SHP77 (cell line): ENCODE data around the gene ZGRF1.
A peak's percentile ranks its signal among the peaks of the same experiment; 100 is the strongest.
"Not testable (repeated sequence)": the region's sequence is repeated elsewhere in the genome, so short reads cannot be mapped to it uniquely, and the experiment has no call there.

Source experiments
- DNase-seq, 2 experiments: peaks; one replicate each; lab custom pipeline; 2025; lab: John Stamatoyannopoulos, UW

Gene ZGRF1

GRCh38 chr4:112644595-112645535, 8.2 kb upstream of the ZGRF1 start:
- DNase-seq, result not testable (repeated sequence)

- no peak for DNase-seq
Observed at GRCh38 chr4:112642526-112642925, 5.8 kb upstream of the ZGRF1 start.

- DNase-seq, result no peak
Observed at GRCh38 chr4:112637552-112637866, 800 bp upstream of the ZGRF1 start.

GRCh38 chr4:112633477-112634235, 3.1 kb downstream of the ZGRF1 start:
- no peak for DNase-seq

GRCh38 chr4:112626228-112626627, 10.5 kb downstream of the ZGRF1 start:
- DNase-seq, result no peak

- DNase-seq, result no peak
Observed at GRCh38 chr4:112616984-112617383, 19.7 kb downstream of the ZGRF1 start.

- DNase-seq, result not testable (repeated sequence)
Observed at GRCh38 chr4:112612814-112613213, 23.9 kb downstream of the ZGRF1 start.

GRCh38 chr4:112604589-112604988, 32.1 kb downstream of the ZGRF1 start:
- DNase-seq, result peak in 1 of 2 experiments; percentile 2

- no peak for DNase-seq
Observed at GRCh38 chr4:112594993-112595392, 41.7 kb downstream of the ZGRF1 start.

GRCh38 chr4:112593438-112594133, 43.1 kb downstream of the ZGRF1 start:
- no peak for DNase-seq

- DNase-seq, result no peak
Observed at GRCh38 chr4:112592717-112593116, 44.0 kb downstream of the ZGRF1 start.

- DNase-seq, result no peak
Observed at GRCh38 chr4:112591593-112591992, 45.1 kb downstream of the ZGRF1 start.

GRCh38 chr4:112589206-112589605, 47.5 kb downstream of the ZGRF1 start:
- DNase-seq, result no peak

GRCh38 chr4:112585977-112586736, 50.6 kb downstream of the ZGRF1 start:
- DNase-seq, result no peak

GRCh38 chr4:112567536-112567935, 69.2 kb downstream of the ZGRF1 start:
- no peak for DNase-seq

- no peak for DNase-seq
Observed at GRCh38 chr4:112564706-112565270, 71.9 kb downstream of the ZGRF1 start.

- no peak for DNase-seq
Observed at GRCh38 chr4:112563431-112564200, 73.1 kb downstream of the ZGRF1 start.

GRCh38 chr4:112562254-112562879, 74.3 kb downstream of the ZGRF1 start:
- DNase-seq, result no peak

- DNase-seq, result no peak
Observed at GRCh38 chr4:112560084-112560483, 76.6 kb downstream of the ZGRF1 start.

GRCh38 chr4:112559053-112559452, 77.7 kb downstream of the ZGRF1 start:
- DNase-seq, result no peak
